ENCODE measurements around the gene SNX8. TPM values are rescaled to one million over a fixed set of nuclear protein-coding genes. Genes with fewer than 3 reads are reported as not detected.
"Not testable (repeated sequence)": the region's sequence is repeated elsewhere in the genome, so short reads cannot be mapped to it uniquely, and the experiment has no call there.

Gene SNX8
- total and polyA plus RNA-seq, 2 of the 8 experiments (the other 6 are each of a cell fraction or from before 2014, with no cell fraction given), result 46.2 to 70.8 TPM

DNA sequence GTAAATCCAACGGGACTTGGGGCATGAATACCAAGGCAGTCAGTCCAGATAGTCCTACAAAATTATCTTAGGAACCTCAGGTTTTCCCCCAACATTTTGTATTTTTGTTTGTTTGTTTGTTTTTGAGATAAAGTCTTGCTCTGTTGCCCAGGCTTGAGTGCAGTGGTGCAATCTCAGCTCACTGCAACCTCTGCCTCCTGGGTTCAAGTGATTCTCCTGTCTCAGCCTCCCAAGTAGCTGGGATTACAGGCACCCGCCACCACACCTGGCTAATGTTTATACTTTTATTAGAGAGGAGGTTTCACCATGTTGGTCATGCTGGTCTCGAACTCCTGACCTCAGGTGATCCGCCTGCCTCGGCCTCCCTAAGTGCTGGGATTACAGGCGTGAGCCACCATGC lies 9.0 kb downstream of the SNX8 start:
- H4K8ac ChIP-seq (ENCODE audit: extremely low read depth, insufficient read depth, low read length); H2AFZ ChIP-seq (ENCODE audit: low read length); H3K27ac ChIP-seq (ENCODE audit: low read depth, low read length); H3K4me3 ChIP-seq (ENCODE audit: extremely low read depth in 1 of 4, insufficient read depth in 2 of 4, low read depth in 3 of 4, low read length in 4 of 4); H3K9ac ChIP-seq (replicated peaks in 1 of 4; ENCODE audit: extremely low read depth in 1 of 4, low read depth in 3 of 4, low read length in 3 of 4); H2BK20ac ChIP-seq (ENCODE audit: low read length); DNase-seq (ENCODE audit: low read depth in 1 of 2, low spot score in 2 of 2); FAIRE-seq; H2AK5ac ChIP-seq (ENCODE audit: low read depth, low read length); H3K18ac ChIP-seq (ENCODE audit: extremely low read depth, low read length); H2BK15ac ChIP-seq (ENCODE audit: low read length); H3K56ac ChIP-seq (replicated peaks; ENCODE audit: insufficient read length, low read depth, low read length); H3K27me3 ChIP-seq (replicated peaks in 1 of 4; ENCODE audit: control insufficient read depth in 3 of 4, extremely low read depth in 1 of 4, insufficient read depth in 3 of 4, low read length in 3 of 4); H3K23me2 ChIP-seq (ENCODE audit: low read depth, low read length); H2BK5ac ChIP-seq (ENCODE audit: low read depth, low read length); H3K79me1 ChIP-seq (ENCODE audit: low read depth, low read length); H4K20me1 ChIP-seq (replicated peaks in 1 of 2; ENCODE audit: control insufficient read depth in 1 of 2, insufficient read depth in 2 of 2, low read length in 2 of 2); H3K14ac ChIP-seq (ENCODE audit: insufficient read length); H3K4me2 ChIP-seq (ENCODE audit: insufficient read depth in 1 of 2, low read depth in 2 of 2, low read length in 2 of 2); H2BK120ac ChIP-seq (replicated peaks; ENCODE audit: low read depth, low read length); H4K91ac ChIP-seq (replicated peaks; ENCODE audit: insufficient read length, low read length); H3K36me3 ChIP-seq (ENCODE audit: control insufficient read depth in 2 of 4, insufficient read depth in 4 of 4, low read length in 3 of 4); H4K5ac ChIP-seq (ENCODE audit: insufficient read length, low read depth, low read length); H3K23ac ChIP-seq (ENCODE audit: insufficient read length); H3K4ac ChIP-seq (replicated peaks; ENCODE audit: insufficient read length, low read depth, low read length): not testable (repeated sequence)
- peaks cover 4 to 18% (median 10%) of the 10 kb centered on the region in 4 experiments for H3K4me1 ChIP-seq (replicated peaks in 1 of 4; ENCODE audit: control insufficient read depth in 3 of 4, insufficient read depth in 4 of 4, low read length in 3 of 4)
- POLR2A ChIA-PET (ENCODE audit: partially characterized antibody), result interaction anchor here (0.7 to 1.4 kb wide), 5 partner anchors 8 to 45 kb away, joined by 3 to 11 read pairs (median 3); partner anchors contain the start of gene SNX8
- CTCF ChIA-PET (ENCODE audit: partially characterized antibody), result interaction anchor here (0.8 kb wide), 1 partner anchor 13 kb away, joined by 4 read pairs; no protein-coding TSS in a partner anchor
- peaks cover 2 to 19% of the 10 kb centered on the region in 2 experiments; a peak in 2 of 4 replicates for H3K9me3 ChIP-seq (ENCODE audit: insufficient read depth in 2 of 2, low read depth in 1 of 2, low read length in 1 of 2)
- WGBS, 2 experiments (ENCODE audit: extremely low coverage in 1 of 2, insufficient coverage in 1 of 2, insufficient read length in 1 of 2, insufficient replicate concordance in 2 of 2, low coverage in 1 of 2, low lambda C conversion rate in 2 of 2, missing lambda C conversion rate in 1 of 2), result 92% methylated on average over 6 of the region's 6 CpGs; no CpG with 5 or more reads in 1 of the 2 experiments
- H2BK12ac ChIP-seq (ENCODE audit: low read depth, low read length), result 0 out of 2 replicates have a peak overlapping the region, but pooled peaks have one; percentile 9
- peaks cover 0 to 44% of the 10 kb centered on the region in 2 experiments; a peak in 3 of 4 replicates for H3K79me2 ChIP-seq (ENCODE audit: control insufficient read depth in 1 of 2, insufficient read depth in 2 of 2, low read length in 2 of 2)

DNA sequence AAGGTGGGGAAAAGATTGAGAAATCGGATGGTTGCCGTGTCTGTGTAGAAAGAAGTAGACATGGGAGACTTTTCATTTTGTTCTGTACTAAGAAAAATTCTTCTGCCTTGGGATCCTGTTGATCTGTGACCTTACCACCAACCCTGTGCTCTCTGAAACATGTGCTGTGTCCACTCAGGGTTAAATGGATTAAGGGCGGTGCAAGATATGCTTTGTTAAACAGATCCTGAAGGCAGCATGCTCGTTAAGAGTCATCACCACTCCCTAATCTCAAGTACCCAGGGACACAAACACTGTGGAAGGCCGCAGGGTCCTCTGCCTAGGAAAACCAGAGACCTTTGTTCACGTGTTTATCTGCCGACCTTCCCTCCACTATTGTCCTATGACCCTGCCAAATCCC lies 10.7 kb downstream of the SNX8 start:
- H3K79me1 ChIP-seq (ENCODE audit: low read depth, low read length); H3K18ac ChIP-seq (ENCODE audit: extremely low read depth, low read length); FAIRE-seq; H2BK20ac ChIP-seq (ENCODE audit: low read length); POLR2A ChIA-PET (ENCODE audit: partially characterized antibody); H2AK5ac ChIP-seq (ENCODE audit: low read depth, low read length); H2AFZ ChIP-seq (ENCODE audit: low read length); H3K9ac ChIP-seq (replicated peaks in 1 of 4; ENCODE audit: extremely low read depth in 1 of 4, low read depth in 3 of 4, low read length in 3 of 4); H3K4me3 ChIP-seq (ENCODE audit: extremely low read depth in 1 of 4, insufficient read depth in 2 of 4, low read depth in 3 of 4, low read length in 4 of 4); H3K23ac ChIP-seq (ENCODE audit: insufficient read length); H3K36me3 ChIP-seq (ENCODE audit: control insufficient read depth in 2 of 4, insufficient read depth in 4 of 4, low read length in 3 of 4); H4K8ac ChIP-seq (ENCODE audit: extremely low read depth, insufficient read depth, low read length); H3K27me3 ChIP-seq (replicated peaks in 1 of 4; ENCODE audit: control insufficient read depth in 3 of 4, extremely low read depth in 1 of 4, insufficient read depth in 3 of 4, low read length in 3 of 4); H2BK120ac ChIP-seq (replicated peaks; ENCODE audit: low read depth, low read length); H3K27ac ChIP-seq (ENCODE audit: low read depth, low read length); H4K91ac ChIP-seq (replicated peaks; ENCODE audit: insufficient read length, low read length); H3K23me2 ChIP-seq (ENCODE audit: low read depth, low read length); H3K14ac ChIP-seq (ENCODE audit: insufficient read length); H2BK15ac ChIP-seq (ENCODE audit: low read length); H3K4me2 ChIP-seq (ENCODE audit: insufficient read depth in 1 of 2, low read depth in 2 of 2, low read length in 2 of 2); H3K4ac ChIP-seq (replicated peaks; ENCODE audit: insufficient read length, low read depth, low read length); H2BK5ac ChIP-seq (ENCODE audit: low read depth, low read length); H4K20me1 ChIP-seq (replicated peaks in 1 of 2; ENCODE audit: control insufficient read depth in 1 of 2, insufficient read depth in 2 of 2, low read length in 2 of 2); H4K5ac ChIP-seq (ENCODE audit: insufficient read length, low read depth, low read length); DNase-seq (ENCODE audit: low read depth in 1 of 2, low spot score in 2 of 2); H2BK12ac ChIP-seq (ENCODE audit: low read depth, low read length); H3K56ac ChIP-seq (replicated peaks; ENCODE audit: insufficient read length, low read depth, low read length): not testable (repeated sequence)
- CTCF ChIA-PET (ENCODE audit: partially characterized antibody), result interaction anchor here (0.6 kb wide), 2 partner anchors 52 to 61 kb away, joined by 3 read pairs; no protein-coding TSS in a partner anchor
- Histone ChIP-seq H3K79me2 (ENCODE audit: control insufficient read depth in 1 of 2, insufficient read depth in 2 of 2, low read length in 2 of 2) (peaks cover 0 to 48% of the 10 kb centered on the region in 2 experiments; a peak in 3 of 4 replicates), H3K9me3 (ENCODE audit: insufficient read depth in 2 of 2, low read depth in 1 of 2, low read length in 1 of 2) (peaks cover 2 to 19% of the 10 kb centered on the region in 2 experiments; a peak in 2 of 4 replicates), H3K4me1 (replicated peaks in 1 of 4; ENCODE audit: control insufficient read depth in 3 of 4, insufficient read depth in 4 of 4, low read length in 3 of 4) (peaks cover 3 to 13% (median 7%) of the 10 kb centered on the region in 4 experiments)
- WGBS, 2 experiments (ENCODE audit: extremely low coverage in 1 of 2, insufficient coverage in 1 of 2, insufficient read length in 1 of 2, insufficient replicate concordance in 2 of 2, low coverage in 1 of 2, low lambda C conversion rate in 2 of 2, missing lambda C conversion rate in 1 of 2), result 91% methylated on average over 7 of the region's 7 CpGs; no CpG with 5 or more reads in 1 of the 2 experiments
